Neutrophil (primary cell): ENCODE data around the gene PHKB.

Experiments used
- H3K27ac ChIP-seq: fragments of 200-600 bp; sonication (generic); 2 replicates; pipeline ENCODE4 v1.5.1; 2016; ENCODE audit warnings: mild to moderate bottlenecking, moderate library complexity
- H3K27me3 ChIP-seq: fragments of 200-600 bp; sonication (generic); 2 replicates; pipeline ENCODE4 v1.6.0; 2016; ENCODE audit warnings: mild to moderate bottlenecking
- H3K36me3 ChIP-seq: fragments of 200-600 bp; sonication (generic); 2 replicates; pipeline ENCODE4 v1.5.1; 2017
- H3K4me1 ChIP-seq, 2 experiments: fragments of 200-600 bp in 1 of 2; sonication (generic) in 1 of 2; 1 replicate in 1 of 2; 2 replicates in 1 of 2; pipeline versions ENCODE4 v1.5.1 to v1.6.1; 2013 to 2016; ENCODE audit warnings: low read depth in 1 of 2, low read length in 1 of 2, mild to moderate bottlenecking in 1 of 2, moderate library complexity in 1 of 2; ENCODE audit not compliant: control insufficient read depth in 1 of 2, insufficient read depth in 1 of 2
- H3K4me3 ChIP-seq, 2 experiments: fragments of 200-600 bp in 1 of 2; sonication (generic) in 1 of 2; 1 replicate in 1 of 2; 2 replicates in 1 of 2; pipeline ENCODE4 v1.5.1; 2013 to 2016; ENCODE audit warnings: low read depth in 1 of 2, low read length in 1 of 2, mild to moderate bottlenecking in 1 of 2, moderate library complexity in 1 of 2
- H3K9me3 ChIP-seq: fragments of 200-600 bp; sonication (generic); 2 replicates; pipeline ENCODE4 v1.5.1; 2016
- TF ChIP-seq, protein P1 (sequence below): fragments of 200-600 bp; sonication (generic); IDR thresholded peaks from 2 replicates; pipeline ENCODE4 v1.5.1; 2016; ENCODE audit warnings: antibody characterized with exemption

PHKB gene

DNA sequence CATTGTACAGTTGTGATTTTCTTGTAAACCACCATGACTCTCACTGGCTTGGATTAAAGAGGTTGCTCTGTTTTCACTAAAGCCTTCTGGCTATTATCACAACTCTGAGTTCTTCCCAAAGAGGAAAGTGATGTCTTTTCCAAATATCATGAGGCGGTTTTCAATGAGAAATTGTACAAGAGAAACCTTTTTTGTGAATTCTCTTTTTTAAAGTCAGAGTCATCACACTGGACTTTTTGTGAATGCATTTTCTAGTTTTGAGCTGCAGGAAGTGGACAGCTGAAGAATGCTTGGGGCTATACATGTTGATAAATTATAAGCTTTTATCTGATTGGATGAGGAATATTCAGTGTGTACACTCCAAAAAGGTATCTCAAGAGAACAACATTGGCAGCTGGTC lies 100.2 kb downstream of the PHKB start:
- Histone ChIP-seq H3K36me3 (no peaks in the 10 kb centered on the region), H3K4me1 (peaks cover 15 to 16% of the 10 kb centered on the region in 2 experiments), H3K27ac (no peak overlapping the region), H3K27me3 (no peaks in the 10 kb centered on the region), H3K4me3 (no peak overlapping the region), H3K9me3 (no peaks in the 10 kb centered on the region)
- TF ChIP-seq, protein P1, sequence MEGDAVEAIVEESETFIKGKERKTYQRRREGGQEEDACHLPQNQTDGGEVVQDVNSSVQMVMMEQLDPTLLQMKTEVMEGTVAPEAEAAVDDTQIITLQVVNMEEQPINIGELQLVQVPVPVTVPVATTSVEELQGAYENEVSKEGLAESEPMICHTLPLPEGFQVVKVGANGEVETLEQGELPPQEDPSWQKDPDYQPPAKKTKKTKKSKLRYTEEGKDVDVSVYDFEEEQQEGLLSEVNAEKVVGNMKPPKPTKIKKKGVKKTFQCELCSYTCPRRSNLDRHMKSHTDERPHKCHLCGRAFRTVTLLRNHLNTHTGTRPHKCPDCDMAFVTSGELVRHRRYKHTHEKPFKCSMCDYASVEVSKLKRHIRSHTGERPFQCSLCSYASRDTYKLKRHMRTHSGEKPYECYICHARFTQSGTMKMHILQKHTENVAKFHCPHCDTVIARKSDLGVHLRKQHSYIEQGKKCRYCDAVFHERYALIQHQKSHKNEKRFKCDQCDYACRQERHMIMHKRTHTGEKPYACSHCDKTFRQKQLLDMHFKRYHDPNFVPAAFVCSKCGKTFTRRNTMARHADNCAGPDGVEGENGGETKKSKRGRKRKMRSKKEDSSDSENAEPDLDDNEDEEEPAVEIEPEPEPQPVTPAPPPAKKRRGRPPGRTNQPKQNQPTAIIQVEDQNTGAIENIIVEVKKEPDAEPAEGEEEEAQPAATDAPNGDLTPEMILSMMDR = no peak

DNA sequence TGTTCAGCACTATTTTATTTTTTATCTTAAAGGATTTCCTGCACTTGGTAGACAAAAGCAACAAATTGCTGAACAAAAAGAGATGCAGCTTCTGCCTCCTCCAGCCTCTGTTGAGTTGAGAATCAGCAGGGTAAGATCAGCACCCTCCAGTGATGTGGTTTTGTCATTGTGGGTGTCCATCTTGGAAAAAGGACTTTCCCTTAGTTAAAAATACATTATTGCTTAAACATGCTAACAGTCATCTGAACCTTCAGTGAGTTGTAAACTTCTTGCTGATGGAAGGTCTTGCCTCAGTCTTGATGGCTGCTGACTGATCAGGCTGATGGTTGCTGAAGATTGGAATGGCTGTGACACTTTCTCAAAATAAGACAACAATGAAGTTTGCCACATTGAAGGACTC lies 101.2 kb downstream of the PHKB start:
- Histone ChIP-seq H3K9me3 (no peaks in the 10 kb centered on the region), H3K36me3 (no peaks in the 10 kb centered on the region), H3K4me1 (peaks cover 21% of the 10 kb centered on the region in 2 experiments), H3K27ac (no peak overlapping the region), H3K27me3 (no peaks in the 10 kb centered on the region), H3K4me3 (no peak overlapping the region)
- TF ChIP-seq, protein P1 = no peak

DNA sequence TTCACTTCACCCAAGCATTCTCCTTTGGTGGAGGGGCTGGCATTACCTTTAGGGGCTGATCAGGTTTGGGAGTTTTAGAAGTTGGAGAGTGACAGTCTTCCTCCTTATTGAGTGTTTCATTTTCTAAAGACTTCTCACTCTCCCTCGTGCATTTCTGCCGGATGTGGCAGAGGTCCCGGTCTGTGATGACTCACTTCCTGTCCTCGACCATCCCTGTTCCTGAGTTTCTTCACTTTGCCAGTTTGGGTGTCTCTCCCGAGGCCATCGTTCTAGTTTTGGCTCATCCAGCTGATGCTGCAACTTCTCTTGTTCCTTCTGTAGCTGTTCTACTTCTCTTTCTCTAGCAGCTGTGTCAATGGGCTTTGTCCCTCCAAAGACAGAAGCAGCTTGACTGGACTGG lies 104.3 kb downstream of the PHKB start:
- Histone ChIP-seq H3K27ac (peak overlapping the region; percentile 67), H3K27me3 (no peaks in the 10 kb centered on the region), H3K9me3 (no peaks in the 10 kb centered on the region), H3K4me3 (no peak overlapping the region), H3K36me3 (no peaks in the 10 kb centered on the region), H3K4me1 (peaks cover 21% of the 10 kb centered on the region in 2 experiments)
- TF ChIP-seq, protein P1 = no peak

DNA sequence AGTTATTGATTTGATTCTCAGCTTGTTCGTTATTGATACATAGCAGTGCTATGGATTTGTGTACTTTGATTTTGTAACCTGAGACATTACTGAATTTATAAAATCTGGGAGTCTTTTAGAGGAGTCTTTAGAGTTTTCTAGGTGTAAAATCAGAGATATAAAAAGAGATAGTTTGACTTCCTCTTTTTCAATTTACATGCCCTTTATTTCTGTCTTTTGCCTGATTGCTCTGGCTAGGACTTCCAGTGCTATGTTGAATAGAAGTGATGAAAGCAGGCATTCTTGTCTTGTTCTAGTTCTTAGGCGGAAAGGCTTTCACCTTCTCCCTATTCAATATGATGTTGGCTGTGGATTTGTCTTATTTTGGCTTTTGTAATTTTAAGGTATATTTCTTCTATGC lies 106.2 kb downstream of the PHKB start:
- Histone ChIP-seq H3K4me3 (no peak overlapping the region), H3K9me3 (no peaks in the 10 kb centered on the region), H3K4me1 (peaks cover 21% of the 10 kb centered on the region in 2 experiments), H3K27me3 (no peaks in the 10 kb centered on the region), H3K36me3 (no peaks in the 10 kb centered on the region), H3K27ac (no peak overlapping the region)
- TF ChIP-seq, protein P1 = no peak

DNA sequence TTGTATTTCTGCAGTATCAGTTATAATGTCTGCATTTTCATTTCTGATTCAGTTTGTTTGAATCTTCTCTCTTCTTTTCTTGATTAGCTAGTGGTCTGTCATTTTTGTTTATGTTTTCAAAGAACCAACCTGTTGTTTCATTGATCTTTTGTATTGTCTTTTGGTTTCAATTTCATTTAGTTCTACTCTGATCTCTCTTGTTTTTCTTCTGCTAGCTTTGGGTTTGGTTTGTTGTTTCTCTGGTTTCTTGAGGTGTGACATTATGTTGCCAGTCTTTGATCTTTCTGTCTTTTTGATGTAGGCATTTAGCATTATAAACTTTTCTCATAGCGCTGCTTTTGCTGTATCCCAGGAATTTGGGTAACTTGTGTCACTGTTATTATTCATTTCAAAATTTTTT lies 107.2 kb downstream of the PHKB start:
- Histone ChIP-seq H3K9me3 (no peaks in the 10 kb centered on the region), H3K4me1 (peaks cover 21% of the 10 kb centered on the region in 2 experiments), H3K4me3 (no peak overlapping the region), H3K27ac (no peak overlapping the region), H3K36me3 (no peaks in the 10 kb centered on the region), H3K27me3 (no peaks in the 10 kb centered on the region)
- TF ChIP-seq, protein P1 = no peak

DNA sequence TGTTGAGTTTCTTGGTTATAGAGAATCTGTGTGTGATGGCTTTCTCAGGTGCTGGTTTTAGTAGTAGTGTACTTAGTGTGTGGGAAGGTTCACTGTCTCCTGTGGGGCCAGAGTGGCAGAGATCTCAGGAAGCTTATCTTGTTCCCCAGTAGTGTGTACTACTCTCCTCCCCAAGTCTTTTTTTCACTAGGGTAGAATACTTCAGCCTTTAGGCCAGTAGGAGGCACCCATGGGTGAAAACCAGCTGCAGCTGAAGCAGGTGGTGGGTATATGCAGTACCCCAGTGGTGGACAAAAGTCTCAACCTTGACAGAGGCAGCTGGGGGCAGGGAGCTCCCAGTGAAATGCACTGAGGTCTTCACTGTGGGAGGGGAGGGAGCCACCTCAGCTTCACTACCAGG lies 109.9 kb downstream of the PHKB start:
- H3K4me1 ChIP-seq = peaks cover 7 to 8% of the 10 kb centered on the region in 2 experiments
- no peaks in the 10 kb centered on the region for H3K9me3 ChIP-seq
- no peaks in the 10 kb centered on the region for H3K27me3 ChIP-seq
- no peak overlapping the region for H3K27ac ChIP-seq
- TF ChIP-seq, protein P1 = no peak
- no peaks in the 10 kb centered on the region for H3K36me3 ChIP-seq
- H3K4me3 ChIP-seq = no peak overlapping the region
